GM23338 (cell line): Measurements from ENCODE around the gene CREB1. TPM values are rescaled to one million over a fixed set of nuclear protein-coding genes. Genes with fewer than 3 reads are reported as not detected.

Experiments used
- ATAC-seq: fragments of 200-7000 bp; cut with Tn5 transposase; 3 replicates; pipeline ENCODE4 v1.9.1; 2020
- DNase-seq: peaks from one replicate; pipeline ENCODE4 v3.0.0-alpha.2; 2015; ENCODE audit warnings: low spot score
- H2AFZ ChIP-seq: fragments of 200-600 bp; sonication (generic); 2 replicates; pipeline ENCODE4 v1.8.0; 2016; ENCODE audit warnings: antibody characterized with exemption, mild to moderate bottlenecking, moderate library complexity
- H3F3A ChIP-seq: fragments of 200-600 bp; sonication (generic); replicated peaks from 2 replicates; pipeline ENCODE4 v1.8.0; 2017; ENCODE audit warnings: antibody characterized with exemption, mixed run types, low read depth
- H3K27ac ChIP-seq: fragments of 200-600 bp; sonication (generic); 2 replicates; pipeline ENCODE4 v1.6.1; 2016; ENCODE audit warnings: low read depth
- H3K27me3 ChIP-seq: fragments of 200-600 bp; sonication (generic); 2 replicates; pipeline ENCODE4 v1.8.0; 2016; ENCODE audit warnings: mild to moderate bottlenecking, mixed run types, moderate library complexity; ENCODE audit not compliant: insufficient read depth
- H3K36me3 ChIP-seq: fragments of 200-600 bp; sonication (generic); 2 replicates; pipeline ENCODE4 v1.8.0; 2016; ENCODE audit warnings: mild to moderate bottlenecking; ENCODE audit not compliant: insufficient read depth
- H3K4me1 ChIP-seq: fragments of 200-600 bp; sonication (generic); 2 replicates; pipeline ENCODE4 v1.8.0; 2016; ENCODE audit warnings: mild to moderate bottlenecking, moderate library complexity; ENCODE audit not compliant: insufficient read depth
- H3K4me2 ChIP-seq: fragments of 200-600 bp; sonication (generic); 2 replicates; pipeline ENCODE4 v1.7.1; 2017; ENCODE audit warnings: mixed run types
- H3K4me3 ChIP-seq: fragments of 200-600 bp; sonication (generic); 2 replicates; pipeline ENCODE4 v1.6.1; 2016; ENCODE audit warnings: mixed run types
- H3K79me2 ChIP-seq: fragments of 200-600 bp; sonication (generic); replicated peaks from 2 replicates; pipeline ENCODE4 v1.8.0; 2017; ENCODE audit warnings: mild to moderate bottlenecking; ENCODE audit not compliant: insufficient read depth
- H3K9me2 ChIP-seq: fragments of 200-600 bp; sonication (generic); 2 replicates; pipeline ENCODE4 v1.8.0; 2017; ENCODE audit not compliant: insufficient read depth
- H4K20me1 ChIP-seq: fragments of 200-600 bp; sonication (generic); replicated peaks from 2 replicates; pipeline ENCODE4 v1.8.0; 2017; ENCODE audit warnings: mild to moderate bottlenecking; ENCODE audit not compliant: insufficient read depth
- H3K27ac Mint-ChIP-seq: 2 replicates; pipeline ENCODE4 v1.8.0; 2020; ENCODE audit warnings: inconsistent platforms, mild to moderate bottlenecking, moderate library complexity, mixed read lengths
- H3K27me3 Mint-ChIP-seq: 3 replicates; pipeline ENCODE4 v1.8.0; 2022; ENCODE audit warnings: low read depth, mild to moderate bottlenecking, moderate library complexity, mixed read lengths, inconsistent platforms; ENCODE audit not compliant: insufficient read depth, poor library complexity
- H3K36me3 Mint-ChIP-seq: 3 replicates; pipeline ENCODE4 v1.8.0; 2021; ENCODE audit warnings: low read depth, mild to moderate bottlenecking, inconsistent platforms, moderate library complexity, mixed read lengths
- H3K4me1 Mint-ChIP-seq: 3 replicates; pipeline ENCODE4 v1.8.0; 2020; ENCODE audit warnings: mild to moderate bottlenecking, inconsistent platforms, mixed read lengths
- H3K4me3 Mint-ChIP-seq: 3 replicates; pipeline ENCODE4 v1.8.0; 2021; ENCODE audit warnings: moderate library complexity, mild to moderate bottlenecking, inconsistent platforms, mixed read lengths
- H3K9me3 Mint-ChIP-seq: 3 replicates; pipeline ENCODE4 v1.8.0; 2020; ENCODE audit warnings: moderate library complexity, mild to moderate bottlenecking, inconsistent platforms, mixed read lengths
- CREB1 ChIP-seq: fragments of 250-450 bp; sonication (Bioruptor Pico); IDR thresholded peaks from 2 replicates; pipeline ENCODE4 v1.5.0; 2020; ENCODE audit warnings: low read depth, mild to moderate bottlenecking, moderate library complexity
- CTCF ChIP-seq, 2 experiments: fragments of 200-600 bp in 1 of 2; sonication (generic) in 1 of 2; conservative IDR thresholded peaks; 2 replicates each; pipeline versions ENCODE4 v1.5.1 to v1.6.1; 2016 to 2017; ENCODE audit warnings: antibody characterized with exemption in 2 of 2, low read depth in 2 of 2, mild to moderate bottlenecking in 2 of 2, moderate library complexity in 1 of 2
- ETS1 ChIP-seq: IDR thresholded peaks from 2 replicates; pipeline ENCODE4 v1.6.1; 2016; ENCODE audit warnings: antibody characterized with exemption
- EZH2 ChIP-seq: fragments of 200-600 bp; sonication (generic); IDR thresholded peaks from one replicate; pipeline ENCODE4 v1.8.0; 2017; ENCODE audit warnings: antibody characterized with exemption, mild to moderate bottlenecking, low read depth; ENCODE audit not compliant: unreplicated experiment
- EZH2phosphoT487 ChIP-seq: fragments of 200-600 bp; sonication (generic); IDR thresholded peaks from one replicate; pipeline ENCODE4 v1.8.1; 2018; ENCODE audit warnings: antibody characterized with exemption; ENCODE audit not compliant: unreplicated experiment
- JUNB ChIP-seq: IDR thresholded peaks from one replicate; pipeline ENCODE4 v1.6.1; 2016; ENCODE audit warnings: antibody characterized with exemption; ENCODE audit not compliant: unreplicated experiment
- NANOG ChIP-seq: IDR thresholded peaks from 2 replicates; pipeline ENCODE4 v1.6.1; 2016; ENCODE audit warnings: antibody characterized with exemption, borderline replicate concordance
- POLR2AphosphoS5 ChIP-seq: IDR thresholded peaks from 2 replicates; pipeline ENCODE4 v1.6.1; 2016; ENCODE audit warnings: antibody characterized with exemption, low read depth
- REST ChIP-seq: IDR thresholded peaks from one replicate; pipeline ENCODE4 v1.6.1; 2018; ENCODE audit warnings: antibody characterized with exemption; ENCODE audit not compliant: unreplicated experiment
- STAT1 ChIP-seq: IDR thresholded peaks from one replicate; pipeline ENCODE4 v1.6.1; 2016; ENCODE audit warnings: antibody characterized with exemption; ENCODE audit not compliant: unreplicated experiment
- ZNF114 ChIP-seq: fragments of 250-450 bp; sonication (Bioruptor Pico); IDR thresholded peaks from 2 replicates; pipeline ENCODE4 v1.5.0; 2020; ENCODE audit warnings: mild to moderate bottlenecking, moderate library complexity
- ZNF331 ChIP-seq: fragments of 250-450 bp; sonication (Bioruptor Pico); IDR thresholded peaks from 2 replicates; pipeline ENCODE4 v1.5.0; 2020; ENCODE audit warnings: low read depth, mild to moderate bottlenecking, moderate library complexity
- ZNF462 ChIP-seq: fragments of 250-450 bp; sonication (Bioruptor Pico); IDR thresholded peaks from 2 replicates; pipeline ENCODE4 v1.5.0; 2020; ENCODE audit warnings: mild to moderate bottlenecking, moderate library complexity
- polyA plus RNA-seq: library from polyadenylated mRNA; unstranded; fragments of >200 nt; fragmentation: Nextera tagmentation; extraction: Ambion mirVana; gene quantifications from 2 replicates; pipeline ENCODE4 v1.2.1, GENCODE V29; 2016
- total RNA-seq: library from RNA; depleted of rRNA; stranded (reverse); fragments of >200 nt; shearing (Covaris generic); gene quantifications from 2 replicates; pipeline ENCODE4 v1.2.3, GENCODE V29; 2014

The CREB1 gene
- total and polyA plus RNA-seq, 2 experiments from 2014 or later: 40.3 to 104 TPM

GRCh38 chr2:207612714-207613113 lies 83.0 kb downstream of the CREB1 start:
- H3K27ac ChIP-seq: no peak overlapping the region
- H3K4me2 ChIP-seq: no peak overlapping the region
- H3K27me3 Mint-ChIP-seq: peaks cover 4% of the 10 kb centered on the region
- no peaks in the 10 kb centered on the region; the same call in 1 of the 2 replicates for H3K9me2 ChIP-seq
- H3K4me3 Mint-ChIP-seq: no peak overlapping the region
- 0 out of 2 replicates have a peak, but pooled peaks cover under 1% of the 10 kb centered on the region for H3F3A ChIP-seq
- DNase-seq (no peak), ATAC-seq (no peak)
- TF ChIP-seq POLR2AphosphoS5 (no peak), ETS1 (no peak), CTCF (conservative IDR thresholded peaks at IDR 0.05; ENCODE audit: low read depth in 2 of 2) (no peak), NANOG (no peak), EZH2 (no peak), JUNB (no peak), CREB1 (CRISPR knock-in tag) (no peak), REST (no peak), EZH2phosphoT487 (no peak), ZNF114 (CRISPR knock-in tag) (no peak), ZNF462 (CRISPR knock-in tag) (no peak), STAT1 (no peak), ZNF331 (CRISPR knock-in tag) (no peak)
- H3K36me3 Mint-ChIP-seq: peaks cover 65% of the 10 kb centered on the region
- peaks cover 12% of the 10 kb centered on the region for H3K79me2 ChIP-seq
- peaks cover 33% of the 10 kb centered on the region for H3K36me3 ChIP-seq
- peaks cover 4% of the 10 kb centered on the region; the same call in 1 of the 2 replicates for H4K20me1 ChIP-seq
- H3K4me1 ChIP-seq: no peaks in the 10 kb centered on the region
- H3K4me1 Mint-ChIP-seq: peaks cover 3% of the 10 kb centered on the region; the same call in 2 of the 3 replicates
- H2AFZ ChIP-seq: no peak overlapping the region
- no peaks in the 10 kb centered on the region for H3K9me3 Mint-ChIP-seq
- no peak overlapping the region for H3K27ac Mint-ChIP-seq
- no peak overlapping the region for H3K4me3 ChIP-seq
- H3K27me3 ChIP-seq: no peaks in the 10 kb centered on the region
